Gastrocnemius medialis (tissue), 4 donors: ENCODE measurements around the gene GRIK1.

Experiments used
- CTCF ChIP-seq, 5 experiments: fragments of 450-650 bp in 3 of 5; fragments of 200-600 bp in 2 of 5; sonication (generic) in 2 of 5; IDR thresholded peaks in 4 of 5; conservative IDR thresholded peaks in 1 of 5; 1 replicate in 4 of 5; 2 replicates in 1 of 5; pipeline ENCODE4 v1.5.1; 2016 to 2019; ENCODE audit warnings: antibody characterized with exemption in 5 of 5, mild to moderate bottlenecking in 3 of 5, moderate library complexity in 3 of 5
- POLR2A ChIP-seq, 2 donors: fragments of 450-650 bp; IDR thresholded peaks; one replicate each; pipeline ENCODE4 v1.6.1; 2017; ENCODE audit warnings: antibody characterized with exemption in 2 of 2, mild to moderate bottlenecking in 2 of 2, moderate library complexity in 2 of 2

- TF ChIP-seq POLR2A (IDR thresholded peaks at IDR 0.05) (no peak), CTCF (IDR thresholded peaks at IDR 0.05 in 4 of 5, conservative IDR thresholded peaks at IDR 0.05 in 1 of 5) (no peak)
Observed at GRCh38 chr21:29633756-29634155, 306.0 kb downstream of the GRIK1 start.
